Endothelial cell (in vitro differentiated cells): ENCODE data around the gene PANK1. TPM values are rescaled to one million over a fixed set of nuclear protein-coding genes. Genes with fewer than 3 reads are reported as not detected.

ENCODE experiments used
- DNase-seq: peaks from one replicate; pipeline ENCODE4 v3.0.0; 2021; ENCODE audit warnings: low spot score
- H3K27ac Mint-ChIP-seq: one replicate; pipeline ENCODE4 v1.8.0; 2021; ENCODE audit warnings: mixed read lengths, inconsistent platforms; ENCODE audit not compliant: unreplicated experiment
- H3K27me3 Mint-ChIP-seq: one replicate; pipeline ENCODE4 v1.8.0; 2021; ENCODE audit warnings: mild to moderate bottlenecking, moderate library complexity, mixed read lengths, inconsistent platforms; ENCODE audit not compliant: unreplicated experiment
- H3K36me3 Mint-ChIP-seq: one replicate; pipeline ENCODE4 v1.8.0; 2021; ENCODE audit warnings: mild to moderate bottlenecking, low read depth, mixed read lengths, inconsistent platforms; ENCODE audit not compliant: unreplicated experiment
- H3K4me1 Mint-ChIP-seq: one replicate; pipeline ENCODE4 v1.8.0; 2021; ENCODE audit warnings: mild to moderate bottlenecking, mixed read lengths, inconsistent platforms; ENCODE audit not compliant: unreplicated experiment
- H3K4me3 Mint-ChIP-seq: one replicate; pipeline ENCODE4 v1.8.0; 2021; ENCODE audit warnings: mild to moderate bottlenecking, mixed read lengths, inconsistent platforms; ENCODE audit not compliant: unreplicated experiment
- H3K9me3 Mint-ChIP-seq: one replicate; pipeline ENCODE4 v1.8.0; 2021; ENCODE audit warnings: mixed read lengths, inconsistent platforms; ENCODE audit not compliant: unreplicated experiment
- total RNA-seq: library from RNA; stranded (reverse); fragmentation: NEBNext Ultra II Directional; extraction: Animal tissue kit (Norgen Biotek cat#: 25700); gene quantifications from one replicate; pipeline ENCODE4 v1.2.1, GENCODE V29; 2021; ENCODE audit not compliant: unreplicated experiment
- TF ChIP-seq, protein P1 (sequence below): fragments of 200-600 bp; sonication (generic); IDR thresholded peaks from one replicate; pipeline ENCODE4 v1.5.0; 2021; ENCODE audit warnings: antibody characterized with exemption; ENCODE audit not compliant: unreplicated experiment

The PANK1 gene
- total RNA-seq, 1 donor from 2014 or later, result 16.2 TPM

DNA sequence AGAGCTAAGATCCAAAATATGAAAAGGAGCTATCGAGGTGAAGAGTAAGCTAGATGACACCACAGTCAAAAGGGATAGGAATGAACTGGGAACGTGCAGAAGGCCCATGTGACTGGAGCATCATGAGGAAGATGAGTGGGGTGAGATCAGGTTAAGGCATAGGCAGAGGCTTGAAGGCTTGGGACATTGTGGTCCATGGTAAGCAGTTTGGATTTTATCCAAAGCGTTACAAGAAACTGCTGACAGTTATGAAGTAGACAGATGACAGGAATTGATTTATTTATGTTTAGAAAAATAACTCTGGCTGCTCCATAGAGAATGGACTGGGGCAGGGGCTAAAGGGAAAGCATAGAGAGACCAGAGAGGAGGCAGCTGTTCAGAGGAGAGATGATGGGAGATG is 18.1 kb upstream of the PANK1 start:
- no peaks in the 10 kb centered on the region for H3K36me3 Mint-ChIP-seq
- H3K4me1 Mint-ChIP-seq, result no peaks in the 10 kb centered on the region
- H3K9me3 Mint-ChIP-seq, result no peaks in the 10 kb centered on the region
- no peaks in the 10 kb centered on the region for H3K27me3 Mint-ChIP-seq
- no peak for DNase-seq
- TF ChIP-seq, protein P1, sequence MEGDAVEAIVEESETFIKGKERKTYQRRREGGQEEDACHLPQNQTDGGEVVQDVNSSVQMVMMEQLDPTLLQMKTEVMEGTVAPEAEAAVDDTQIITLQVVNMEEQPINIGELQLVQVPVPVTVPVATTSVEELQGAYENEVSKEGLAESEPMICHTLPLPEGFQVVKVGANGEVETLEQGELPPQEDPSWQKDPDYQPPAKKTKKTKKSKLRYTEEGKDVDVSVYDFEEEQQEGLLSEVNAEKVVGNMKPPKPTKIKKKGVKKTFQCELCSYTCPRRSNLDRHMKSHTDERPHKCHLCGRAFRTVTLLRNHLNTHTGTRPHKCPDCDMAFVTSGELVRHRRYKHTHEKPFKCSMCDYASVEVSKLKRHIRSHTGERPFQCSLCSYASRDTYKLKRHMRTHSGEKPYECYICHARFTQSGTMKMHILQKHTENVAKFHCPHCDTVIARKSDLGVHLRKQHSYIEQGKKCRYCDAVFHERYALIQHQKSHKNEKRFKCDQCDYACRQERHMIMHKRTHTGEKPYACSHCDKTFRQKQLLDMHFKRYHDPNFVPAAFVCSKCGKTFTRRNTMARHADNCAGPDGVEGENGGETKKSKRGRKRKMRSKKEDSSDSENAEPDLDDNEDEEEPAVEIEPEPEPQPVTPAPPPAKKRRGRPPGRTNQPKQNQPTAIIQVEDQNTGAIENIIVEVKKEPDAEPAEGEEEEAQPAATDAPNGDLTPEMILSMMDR, result no peak
- no peak overlapping the region for H3K4me3 Mint-ChIP-seq
- no peak overlapping the region for H3K27ac Mint-ChIP-seq

DNA sequence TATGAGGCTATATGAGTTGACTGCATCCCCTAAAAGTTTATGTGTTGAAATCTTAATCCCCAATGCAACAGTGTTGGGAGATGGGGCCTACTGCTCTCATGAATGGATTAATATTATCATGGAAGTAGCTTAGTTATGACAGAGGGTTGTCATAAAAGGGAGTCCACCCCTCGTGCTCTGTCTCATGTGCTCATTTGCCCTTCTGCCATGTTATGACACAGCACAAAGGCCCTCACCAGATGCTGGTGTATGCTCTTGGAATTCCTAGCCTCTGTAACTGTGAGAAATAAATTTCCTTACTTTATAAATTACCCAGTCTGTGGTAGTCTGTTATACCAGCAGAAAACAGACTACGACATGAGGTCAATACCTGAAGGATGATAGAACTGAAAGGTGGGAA is 17.6 kb upstream of the PANK1 start:
- Mint-ChIP-seq H3K27ac (no peak overlapping the region), H3K36me3 (no peaks in the 10 kb centered on the region), H3K9me3 (no peaks in the 10 kb centered on the region), H3K4me3 (no peak overlapping the region), H3K4me1 (no peaks in the 10 kb centered on the region), H3K27me3 (no peaks in the 10 kb centered on the region)
- TF ChIP-seq, protein P1, result no peak
- DNase-seq, result no peak

DNA sequence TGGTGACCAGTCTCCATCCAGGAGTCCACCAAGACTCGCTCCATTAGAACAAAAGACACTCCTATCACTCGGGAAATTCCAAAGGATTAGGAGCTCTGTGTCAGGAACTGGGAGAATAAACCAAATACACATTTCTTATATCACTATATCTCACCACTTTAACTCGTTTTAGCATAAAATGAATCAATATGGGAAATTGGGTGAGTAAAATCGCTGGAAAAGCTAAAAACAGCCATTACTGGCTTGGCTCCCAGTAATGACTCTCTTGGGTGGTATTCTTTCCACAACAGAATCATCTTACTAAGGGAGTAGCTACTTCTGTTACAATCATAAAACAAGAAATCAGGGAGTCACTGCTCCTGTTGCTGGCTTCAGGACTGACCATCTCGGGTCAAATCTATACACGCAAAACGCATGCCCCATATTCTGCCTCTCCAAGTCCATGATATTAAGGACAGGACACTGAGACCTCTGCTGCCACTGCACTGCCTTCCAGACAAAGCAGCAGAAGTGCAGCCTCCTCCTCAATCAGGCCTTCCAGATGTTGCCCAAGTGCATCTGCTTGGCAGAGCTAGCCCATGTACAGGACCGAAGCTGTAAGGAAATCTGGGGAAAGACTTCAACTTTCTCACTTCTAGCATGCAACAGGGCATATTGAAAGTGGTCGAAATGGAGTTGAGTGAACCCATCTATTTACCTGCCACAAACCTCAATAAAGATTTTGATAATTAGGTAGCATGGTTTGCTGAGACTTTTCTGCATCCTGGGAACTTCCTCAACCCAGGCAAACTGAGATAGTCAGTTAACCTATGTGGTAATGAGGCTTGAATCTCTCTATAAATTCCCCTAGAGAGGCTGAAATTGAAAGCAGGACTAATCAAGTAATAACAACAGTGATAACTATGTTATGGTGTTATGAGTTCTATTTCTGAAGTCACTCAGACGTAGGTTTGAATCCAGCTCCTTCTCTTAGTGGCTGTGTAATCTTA is 14.4 kb upstream of the PANK1 start:
- Mint-ChIP-seq H3K27ac (no peak overlapping the region), H3K27me3 (no peaks in the 10 kb centered on the region), H3K36me3 (peaks cover 5% of the 10 kb centered on the region), H3K9me3 (peaks cover 4% of the 10 kb centered on the region), H3K4me3 (no peak overlapping the region), H3K4me1 (no peaks in the 10 kb centered on the region)
- TF ChIP-seq, protein P1, result no peak
- no peak for DNase-seq

DNA sequence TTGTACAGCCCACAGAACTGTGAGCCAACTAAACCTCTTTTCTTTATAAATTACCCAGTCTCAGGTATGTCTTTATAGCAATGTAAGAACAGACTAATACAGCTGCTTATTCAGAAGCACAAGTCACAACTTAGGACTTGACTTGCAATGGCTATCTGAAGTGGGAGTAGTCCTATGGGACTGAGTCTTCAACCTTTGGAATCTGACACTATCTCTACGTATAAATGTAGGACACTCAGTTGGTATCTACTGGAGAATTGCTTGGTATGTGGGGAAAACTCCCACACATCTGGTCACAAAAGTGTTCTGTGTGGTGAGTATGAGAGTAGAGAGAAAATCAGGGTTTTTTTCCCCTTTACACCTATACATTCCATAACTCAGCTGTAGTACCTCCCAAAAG is 12.3 kb upstream of the PANK1 start:
- no peak for DNase-seq
- Mint-ChIP-seq H3K4me3 (no peak overlapping the region), H3K27ac (no peak overlapping the region), H3K36me3 (peaks cover 5% of the 10 kb centered on the region), H3K27me3 (no peaks in the 10 kb centered on the region), H3K9me3 (peaks cover 4% of the 10 kb centered on the region), H3K4me1 (no peaks in the 10 kb centered on the region)
- TF ChIP-seq, protein P1, result no peak

DNA sequence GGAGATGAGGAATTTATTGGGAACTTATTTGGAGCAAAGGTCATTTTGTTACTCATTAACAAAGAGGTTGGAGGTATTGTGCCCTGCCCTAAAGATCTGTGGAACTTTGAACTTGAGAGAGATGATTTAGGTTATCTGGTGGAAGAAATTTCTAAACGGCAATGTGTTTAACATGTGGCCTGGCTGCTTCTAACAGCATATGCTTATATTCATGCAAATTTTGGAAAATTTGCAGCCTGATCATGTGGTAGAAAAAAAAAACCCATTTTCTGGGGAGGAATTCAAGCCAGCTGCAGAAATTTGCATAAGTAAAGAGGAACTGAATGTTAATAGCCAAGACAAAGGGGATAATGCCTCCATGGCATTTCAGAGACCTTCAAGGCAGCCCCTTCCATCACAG is 10.7 kb upstream of the PANK1 start:
- Mint-ChIP-seq H3K27me3 (no peaks in the 10 kb centered on the region), H3K27ac (no peak overlapping the region), H3K4me1 (no peaks in the 10 kb centered on the region)

More for the DNA sequence above, 10.7 kb upstream of the PANK1 start:
- peaks cover 4% of the 10 kb centered on the region for H3K9me3 Mint-ChIP-seq
- TF ChIP-seq, protein P1, result no peak
- peaks cover 5% of the 10 kb centered on the region for H3K36me3 Mint-ChIP-seq
- no peak for DNase-seq
- no peak overlapping the region for H3K4me3 Mint-ChIP-seq
